Measurements from ENCODE around the gene AP4S1.
"Not testable (repeated sequence)": the region's sequence is repeated elsewhere in the genome, so short reads cannot be mapped to it uniquely, and the experiment has no call there.

The AP4S1 gene

DNA sequence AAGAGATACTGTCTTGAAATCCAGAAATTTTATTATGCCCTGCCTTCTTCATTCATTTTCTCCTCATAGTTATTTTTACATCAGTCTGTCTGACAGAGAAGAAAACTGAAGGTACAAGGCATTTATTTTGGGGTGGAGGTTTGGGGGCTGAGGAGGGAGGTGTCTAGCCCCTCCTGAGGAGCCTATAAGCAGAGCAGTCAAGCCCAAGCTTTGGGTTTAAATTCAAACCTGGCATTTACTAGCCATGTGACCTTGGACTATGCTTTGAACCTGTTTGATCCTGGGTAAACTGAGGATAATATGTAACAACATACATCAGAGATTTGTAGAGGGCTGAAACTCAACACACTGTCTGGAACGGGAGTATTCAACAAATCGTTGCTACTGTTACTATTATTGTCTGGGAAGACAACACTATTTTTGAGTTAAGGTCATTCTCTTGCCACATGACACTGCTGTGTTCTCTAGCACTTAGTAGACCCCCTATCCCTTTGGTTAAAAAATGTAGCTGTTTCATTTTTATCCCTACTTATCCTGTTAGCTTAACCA, 66.8 kb downstream of the AP4S1 start:
- ATAC-seq (replicated peaks) (no peak), DNase-seq (no peak)
- H3K4me3 Mint-ChIP-seq, result no peak overlapping the region
- no peaks in the 10 kb centered on the region for H3K4me1 Mint-ChIP-seq (ENCODE audit: low read depth in 2 of 2)
- H3K9me3 Mint-ChIP-seq, result no peaks in the 10 kb centered on the region
- peaks cover 6% of the 10 kb centered on the region for H3K36me3 Mint-ChIP-seq (ENCODE audit: insufficient read depth)
- H3K27ac Mint-ChIP-seq, result peak overlapping the region in 1 of 2 donors; percentile 35
- H3K27me3 Mint-ChIP-seq, result no peaks in the 10 kb centered on the region

DNA sequence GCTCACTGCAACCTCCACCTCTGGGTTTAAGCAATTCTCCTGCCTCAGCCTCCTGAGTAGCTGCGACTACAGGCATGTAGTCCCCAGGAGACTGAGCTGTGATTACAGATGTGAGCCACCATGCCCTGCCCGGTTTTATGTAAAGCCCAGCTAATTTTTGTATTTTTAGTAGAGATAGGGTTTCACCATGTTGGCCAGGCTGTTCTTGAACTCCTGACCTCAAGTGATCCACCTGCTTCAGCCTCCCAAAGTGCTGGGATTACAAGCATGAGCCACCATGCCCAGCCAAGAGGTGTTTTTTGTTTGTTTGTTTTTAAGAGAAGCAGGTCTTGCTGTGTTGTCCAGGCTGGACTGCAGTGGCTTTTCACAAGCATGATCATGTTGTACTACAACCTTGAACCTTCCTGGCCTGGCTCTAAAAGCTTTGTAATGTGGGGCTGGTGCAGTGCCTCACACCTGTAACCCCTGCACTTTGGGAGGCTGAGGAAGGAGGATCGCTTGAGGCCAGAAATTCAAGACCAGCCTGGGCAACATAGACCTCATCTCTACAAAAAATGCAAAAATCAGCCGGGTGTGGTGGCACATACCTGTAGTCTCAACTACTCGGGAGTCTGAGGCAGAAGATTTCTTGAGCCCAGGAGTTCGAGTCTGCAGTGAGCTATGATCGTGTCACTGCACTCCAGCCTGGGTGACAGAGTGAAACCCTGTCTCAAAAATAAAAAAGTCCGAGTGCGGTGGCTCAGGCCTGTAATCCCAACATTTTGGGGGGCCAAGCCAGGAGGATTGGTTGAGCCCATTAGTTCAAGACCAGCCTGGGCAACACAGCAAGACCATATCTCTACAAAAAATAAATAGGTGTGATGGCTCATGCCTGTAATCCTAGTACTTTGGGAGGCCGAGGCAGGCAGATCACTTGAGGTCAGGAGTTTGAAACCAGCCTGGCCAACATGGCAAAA, 68.7 kb downstream of the AP4S1 start:
- H3K27ac Mint-ChIP-seq; H3K9me3 Mint-ChIP-seq; DNase-seq; H3K4me1 Mint-ChIP-seq (ENCODE audit: low read depth in 2 of 2); ATAC-seq (replicated peaks); H3K4me3 Mint-ChIP-seq; H3K27me3 Mint-ChIP-seq: not testable (repeated sequence)
- H3K36me3 Mint-ChIP-seq (ENCODE audit: insufficient read depth), result peaks cover 22% of the 10 kb centered on the region

DNA sequence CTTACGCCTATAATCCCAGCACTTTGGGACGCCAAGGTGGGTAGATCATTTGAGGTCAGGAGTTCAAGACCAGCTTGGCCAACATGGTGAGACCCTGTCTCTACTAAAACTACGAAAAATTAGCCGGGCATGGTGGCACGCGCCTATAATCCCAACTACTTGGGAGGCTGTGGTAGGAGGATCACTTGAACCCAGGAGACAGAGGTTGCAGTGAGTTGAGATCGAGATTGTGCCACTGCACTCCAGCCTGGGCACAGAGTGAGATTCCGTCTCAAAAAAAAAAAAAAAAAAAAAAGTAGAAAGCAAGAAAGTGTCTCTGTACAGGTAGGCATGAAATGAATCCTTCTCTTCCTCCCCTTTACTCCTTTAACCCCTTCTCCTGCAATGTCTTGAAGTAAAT, 70.4 kb downstream of the AP4S1 start:
- H3K9me3 Mint-ChIP-seq; DNase-seq; ATAC-seq (replicated peaks); H3K4me1 Mint-ChIP-seq (ENCODE audit: low read depth in 2 of 2); H3K27me3 Mint-ChIP-seq; H3K27ac Mint-ChIP-seq; H3K4me3 Mint-ChIP-seq: not testable (repeated sequence)
- peaks cover 35% of the 10 kb centered on the region for H3K36me3 Mint-ChIP-seq (ENCODE audit: insufficient read depth)

DNA sequence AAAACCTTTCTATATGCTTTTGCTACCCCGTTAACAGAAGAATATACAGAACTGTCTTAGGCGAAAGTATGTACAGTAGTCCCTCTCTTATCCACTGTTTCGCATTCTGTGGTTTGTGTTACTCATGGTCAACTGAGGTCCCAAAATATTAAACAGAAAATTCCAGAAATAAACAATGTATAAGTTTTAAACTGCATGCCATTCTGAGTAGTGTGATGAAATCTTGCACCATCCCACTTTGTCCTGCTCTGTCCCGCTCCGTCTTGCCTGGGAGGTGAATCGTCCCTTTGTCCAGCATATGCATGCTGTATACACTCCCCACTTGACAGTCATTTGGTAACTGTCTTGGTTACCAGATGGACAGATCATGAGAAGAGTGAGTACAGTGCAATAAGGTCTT, 70.8 kb downstream of the AP4S1 start:
- Mint-ChIP-seq H3K27me3 (no peaks in the 10 kb centered on the region), H3K27ac (no peak overlapping the region), H3K4me3 (no peak overlapping the region), H3K9me3 (no peaks in the 10 kb centered on the region), H3K36me3 (ENCODE audit: insufficient read depth) (peaks cover 40% of the 10 kb centered on the region), H3K4me1 (ENCODE audit: low read depth in 2 of 2) (peaks cover 0 to 4% of the 10 kb centered on the region in 2 donors)
- ATAC-seq (replicated peaks) (no peak), DNase-seq (no peak)

DNA sequence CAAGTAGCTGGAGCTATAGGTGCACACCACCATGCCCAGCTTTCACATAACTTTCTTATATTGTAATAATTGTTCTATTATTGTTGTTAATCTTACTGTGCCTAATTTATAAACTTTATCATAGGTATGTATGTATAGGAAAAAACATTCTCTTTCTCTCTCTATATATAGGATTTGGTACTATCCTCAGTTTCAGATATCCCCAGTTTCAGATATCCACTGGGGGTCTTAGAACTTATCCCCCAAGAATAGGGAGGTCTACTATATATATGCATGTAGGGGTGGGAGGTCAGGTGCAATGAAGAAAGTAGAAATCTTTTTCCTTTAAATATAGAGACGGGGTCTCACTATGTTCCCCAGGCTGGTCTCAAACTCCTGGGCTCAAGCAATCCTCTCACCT, 71.6 kb downstream of the AP4S1 start:
- H3K36me3 Mint-ChIP-seq (ENCODE audit: insufficient read depth), result peaks cover 47% of the 10 kb centered on the region
- ATAC-seq (replicated peaks), result no peak
- peaks cover 0 to 4% of the 10 kb centered on the region in 2 donors for H3K4me1 Mint-ChIP-seq (ENCODE audit: low read depth in 2 of 2)
- H3K27ac Mint-ChIP-seq, result peak overlapping the region; percentile 38 to 51
- H3K9me3 Mint-ChIP-seq, result no peaks in the 10 kb centered on the region
- no peak for DNase-seq
- no peaks in the 10 kb centered on the region for H3K27me3 Mint-ChIP-seq
- H3K4me3 Mint-ChIP-seq, result no peak overlapping the region

DNA sequence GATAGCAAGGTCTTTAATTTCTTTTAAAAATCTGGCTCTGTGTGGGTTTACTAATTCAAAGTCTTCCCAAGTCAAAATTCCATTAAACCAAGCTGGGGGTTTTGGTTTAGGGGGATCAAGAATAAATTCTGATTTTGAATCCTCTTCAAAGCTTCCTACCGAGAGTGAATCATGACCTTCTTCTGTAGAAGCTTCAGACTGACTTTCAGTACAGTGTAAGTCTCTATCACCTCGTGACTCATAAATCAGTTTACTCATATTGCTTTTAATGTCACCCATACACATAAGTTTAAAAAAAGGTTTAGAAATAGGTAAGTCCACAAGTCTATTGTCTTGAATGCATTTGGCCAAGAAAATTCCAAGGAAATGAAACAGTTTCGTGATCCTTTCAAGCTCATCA, 81.3 kb downstream of the AP4S1 start:
- DNase-seq (no peak), ATAC-seq (replicated peaks) (no peak)
- Mint-ChIP-seq H3K9me3 (no peaks in the 10 kb centered on the region), H3K4me1 (ENCODE audit: low read depth in 2 of 2) (no peaks in the 10 kb centered on the region), H3K27ac (peak overlapping the region in 1 of 2 donors; percentile 56), H3K36me3 (ENCODE audit: insufficient read depth) (peaks cover 89% of the 10 kb centered on the region), H3K27me3 (no peaks in the 10 kb centered on the region), H3K4me3 (no peak overlapping the region)

DNA sequence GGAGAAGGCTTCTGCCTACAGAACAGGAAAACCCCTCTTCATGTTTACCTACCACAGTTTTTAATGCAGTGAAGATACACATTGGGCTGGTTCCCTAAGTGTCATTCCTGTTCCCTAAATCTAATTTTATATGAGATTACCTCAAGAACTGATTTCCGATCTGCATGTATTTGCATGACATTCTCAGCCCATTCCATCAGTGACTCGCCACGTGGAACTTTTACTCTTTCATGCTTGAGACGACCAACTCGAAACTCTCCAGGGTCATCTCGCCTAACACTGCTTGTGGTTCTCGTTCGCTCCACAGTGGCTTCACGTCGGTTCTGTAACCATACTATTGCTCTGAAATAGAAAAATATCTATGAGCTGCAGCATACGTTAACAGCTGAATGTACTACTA, 83.8 kb downstream of the AP4S1 start:
- Mint-ChIP-seq H3K27me3 (no peaks in the 10 kb centered on the region), H3K36me3 (ENCODE audit: insufficient read depth) (peaks cover 89% of the 10 kb centered on the region), H3K4me3 (no peak overlapping the region), H3K9me3 (no peaks in the 10 kb centered on the region), H3K27ac (peak overlapping the region in 1 of 2 donors; percentile 16), H3K4me1 (ENCODE audit: low read depth in 2 of 2) (no peaks in the 10 kb centered on the region)
- no peak for ATAC-seq (replicated peaks)
- DNase-seq, result no peak

DNA sequence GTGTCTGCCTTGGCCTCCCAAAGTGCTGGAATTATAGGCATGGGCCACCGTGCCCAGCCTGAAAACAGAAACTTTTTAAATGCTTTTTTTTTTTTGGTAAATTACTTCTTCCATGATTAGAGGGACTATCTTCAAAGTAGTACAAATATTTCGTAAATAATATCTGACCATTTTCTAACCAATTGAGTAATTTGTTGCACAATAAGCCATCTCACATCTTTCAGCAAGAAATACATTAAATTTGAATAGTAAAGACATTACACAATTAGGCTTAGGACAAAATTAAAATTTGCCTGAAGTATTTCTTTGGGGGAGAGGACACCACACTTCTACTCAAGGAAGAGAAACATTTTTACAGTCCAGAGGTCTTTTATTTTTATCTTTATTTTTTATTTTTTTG, 85.4 kb downstream of the AP4S1 start:
- no peak for DNase-seq
- Mint-ChIP-seq H3K27ac (peak overlapping the region; percentile 46 to 68), H3K9me3 (no peaks in the 10 kb centered on the region), H3K4me1 (ENCODE audit: low read depth in 2 of 2) (no peaks in the 10 kb centered on the region), H3K36me3 (ENCODE audit: insufficient read depth) (peaks cover 83% of the 10 kb centered on the region), H3K4me3 (no peak overlapping the region), H3K27me3 (no peaks in the 10 kb centered on the region)
- no peak for ATAC-seq (replicated peaks)

DNA sequence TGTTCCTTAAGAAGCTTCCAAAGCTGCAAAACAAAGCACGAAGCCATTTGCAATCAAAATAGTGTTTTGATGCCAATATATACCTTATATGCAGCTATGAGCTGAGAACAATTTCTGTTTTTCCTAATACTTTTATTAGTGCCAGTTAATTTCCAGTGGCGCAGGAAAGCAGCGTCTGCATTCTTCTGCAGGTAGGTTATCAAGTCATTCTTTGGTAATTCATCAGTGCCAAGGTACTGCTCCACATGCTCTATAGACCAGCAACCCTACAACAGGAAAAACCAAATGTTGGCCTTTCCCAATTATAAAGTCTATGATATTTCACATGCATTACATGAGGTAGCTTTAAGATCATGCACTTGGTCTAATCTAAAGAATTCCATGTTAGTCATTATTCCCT, 88.3 kb downstream of the AP4S1 start:
- no peaks in the 10 kb centered on the region for H3K4me1 Mint-ChIP-seq (ENCODE audit: low read depth in 2 of 2)
- no peaks in the 10 kb centered on the region for H3K9me3 Mint-ChIP-seq
- H3K27me3 Mint-ChIP-seq, result no peaks in the 10 kb centered on the region
- no peak for ATAC-seq (replicated peaks)
- H3K27ac Mint-ChIP-seq, result no peak overlapping the region
- H3K4me3 Mint-ChIP-seq, result no peak overlapping the region
- DNase-seq, result no peak
- peaks cover 86% of the 10 kb centered on the region for H3K36me3 Mint-ChIP-seq (ENCODE audit: insufficient read depth)

DNA sequence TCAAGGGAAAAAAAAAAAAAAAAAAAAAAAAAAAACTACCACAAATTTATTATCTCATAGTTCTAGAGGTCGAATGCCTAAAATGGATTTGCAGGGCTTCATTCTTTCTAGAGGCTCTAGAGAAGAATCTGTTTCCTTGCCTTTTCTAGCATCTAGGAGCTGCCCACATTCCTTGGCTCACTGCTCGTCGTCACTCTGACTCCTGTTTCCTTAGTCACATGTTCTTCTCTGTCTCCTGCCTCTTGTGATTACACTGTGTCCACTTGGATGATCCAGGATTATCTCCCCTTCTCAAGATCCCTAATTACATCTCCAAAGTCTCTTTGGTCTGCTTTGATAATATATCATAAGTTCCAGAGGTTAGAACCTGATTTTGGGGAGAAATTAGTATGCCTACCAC, 93.4 kb downstream of the AP4S1 start:
- peaks cover 75% of the 10 kb centered on the region for H3K36me3 Mint-ChIP-seq (ENCODE audit: insufficient read depth)
- no peak for ATAC-seq (replicated peaks)
- no peak overlapping the region for H3K4me3 Mint-ChIP-seq
- H3K27me3 Mint-ChIP-seq, result no peaks in the 10 kb centered on the region
- DNase-seq, result no peak
- no peaks in the 10 kb centered on the region for H3K9me3 Mint-ChIP-seq
- H3K4me1 Mint-ChIP-seq (ENCODE audit: low read depth in 2 of 2), result peaks cover 2 to 7% of the 10 kb centered on the region in 2 donors
- H3K27ac Mint-ChIP-seq, result no peak overlapping the region

DNA sequence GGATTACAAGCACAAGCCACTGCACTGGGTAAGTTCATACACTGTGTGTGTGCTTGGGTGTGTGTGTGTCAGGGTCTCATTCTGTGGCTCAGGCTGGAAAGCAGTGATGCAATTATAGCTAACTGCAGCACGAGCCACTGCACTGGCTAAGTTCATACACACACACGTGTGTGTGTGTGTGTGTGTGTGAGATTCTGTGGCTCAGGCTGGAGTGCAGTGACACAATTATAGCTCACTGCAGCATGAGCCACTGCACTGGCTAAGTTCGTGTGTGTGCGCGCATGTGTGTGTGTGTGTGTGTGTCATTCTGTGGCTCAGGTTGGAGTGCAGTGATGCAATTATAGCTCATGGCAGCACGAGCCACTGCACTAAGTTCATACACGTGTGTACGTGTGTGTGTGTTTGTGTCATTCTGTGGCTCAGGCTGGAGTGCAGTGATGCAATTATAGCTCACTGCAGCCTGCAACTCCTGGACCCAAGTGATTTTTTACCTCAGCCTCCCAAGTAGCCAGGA, 96.7 kb downstream of the AP4S1 start:
- Mint-ChIP-seq H3K9me3 (no peaks in the 10 kb centered on the region), H3K4me1 (ENCODE audit: low read depth in 2 of 2) (peaks cover 6 to 23% of the 10 kb centered on the region in 2 donors), H3K27ac (no peak overlapping the region), H3K4me3 (no peak overlapping the region), H3K27me3 (no peaks in the 10 kb centered on the region), H3K36me3 (ENCODE audit: insufficient read depth) (peaks cover 64% of the 10 kb centered on the region)
- DNase-seq (no peak), ATAC-seq (replicated peaks) (no peak)

DNA sequence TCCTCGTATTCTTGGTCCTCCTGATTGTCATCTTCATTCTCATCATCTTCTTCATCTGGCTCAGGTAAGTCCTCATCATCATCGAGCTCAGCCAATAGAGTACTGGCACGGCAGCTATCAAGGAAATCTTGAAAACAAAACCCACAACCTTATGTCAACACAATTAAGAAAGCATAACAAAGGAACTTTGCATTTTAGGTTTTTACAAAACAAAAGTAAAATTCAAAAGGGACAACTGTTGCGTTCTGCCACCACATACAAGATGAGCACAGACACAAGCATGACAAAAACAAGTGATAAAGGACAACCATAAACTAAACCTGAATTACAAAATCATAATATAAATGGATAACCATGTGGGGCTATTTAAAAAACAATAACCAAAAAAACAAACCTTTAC, 97.5 kb downstream of the AP4S1 start:
- ATAC-seq (replicated peaks) (no peak), DNase-seq (no peak)
- H3K27me3 Mint-ChIP-seq, result no peaks in the 10 kb centered on the region
- H3K4me3 Mint-ChIP-seq, result no peak overlapping the region
- peak overlapping the region in 1 of 2 donors; percentile 74 for H3K27ac Mint-ChIP-seq
- H3K36me3 Mint-ChIP-seq (ENCODE audit: insufficient read depth), result peaks cover 62% of the 10 kb centered on the region
- peaks cover 6 to 23% of the 10 kb centered on the region in 2 donors for H3K4me1 Mint-ChIP-seq (ENCODE audit: low read depth in 2 of 2)
- H3K9me3 Mint-ChIP-seq, result no peaks in the 10 kb centered on the region

DNA sequence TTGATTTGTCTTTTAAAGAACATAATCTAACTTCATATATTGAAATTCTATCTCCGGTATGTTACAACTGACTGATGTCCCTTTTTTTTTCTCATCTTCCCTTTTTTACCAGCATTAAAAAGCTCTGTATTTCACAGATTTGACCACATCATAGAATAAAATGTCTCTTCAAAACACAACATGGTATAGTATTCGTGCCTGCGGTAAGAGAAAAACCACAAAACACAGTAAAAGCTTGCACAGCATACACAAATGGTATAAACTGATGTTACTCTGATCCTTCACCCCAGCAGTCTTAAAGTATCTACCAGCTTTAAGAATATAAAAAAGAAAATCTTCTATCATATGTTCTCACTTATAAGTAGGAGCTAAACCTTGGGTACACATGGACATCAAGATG, 98.7 kb downstream of the AP4S1 start:
- peak overlapping the region; percentile 12 to 55 for H3K4me3 Mint-ChIP-seq
- peak; percentile 64 for ATAC-seq (replicated peaks)
- H3K4me1 Mint-ChIP-seq (ENCODE audit: low read depth in 2 of 2), result peaks cover 15 to 29% of the 10 kb centered on the region in 2 donors
- peaks cover 57% of the 10 kb centered on the region for H3K36me3 Mint-ChIP-seq (ENCODE audit: insufficient read depth)
- no peaks in the 10 kb centered on the region for H3K27me3 Mint-ChIP-seq
- H3K9me3 Mint-ChIP-seq, result no peaks in the 10 kb centered on the region
- H3K27ac Mint-ChIP-seq, result peak overlapping the region; percentile 24 to 80
- peak; percentile 22 to 39 (median 38) for DNase-seq

DNA sequence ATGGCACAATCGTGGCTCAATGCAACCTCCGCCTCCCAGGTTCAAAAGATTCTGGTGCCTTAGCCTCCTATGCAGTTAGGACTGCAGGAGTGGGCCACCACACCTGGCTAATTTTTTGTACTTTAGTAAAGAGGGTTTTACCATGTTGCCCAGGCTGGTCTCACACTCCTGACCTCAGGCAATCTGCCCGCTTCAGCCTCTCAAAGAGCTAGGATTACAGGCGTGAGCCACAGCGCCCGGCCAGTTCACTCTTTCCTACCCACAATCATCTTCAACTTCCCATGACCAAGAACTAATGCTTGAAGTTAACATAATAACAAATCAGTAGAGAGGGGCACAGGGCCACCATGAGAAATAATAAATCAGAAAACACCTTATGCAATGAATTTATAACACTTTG, 99.8 kb downstream of the AP4S1 start:
- H3K27me3 Mint-ChIP-seq, result no peaks in the 10 kb centered on the region
- H3K4me1 Mint-ChIP-seq (ENCODE audit: low read depth in 2 of 2), result peaks cover 16 to 29% of the 10 kb centered on the region in 2 donors
- H3K27ac Mint-ChIP-seq, result no peak overlapping the region
- no peak for DNase-seq
- ATAC-seq (replicated peaks), result no peak
- peaks cover 57% of the 10 kb centered on the region for H3K36me3 Mint-ChIP-seq (ENCODE audit: insufficient read depth)
- H3K9me3 Mint-ChIP-seq, result no peaks in the 10 kb centered on the region
- no peak overlapping the region for H3K4me3 Mint-ChIP-seq
